HepG2 (cell line): ENCODE data around the gene SLC22A23. TPM values are rescaled to one million over a fixed set of nuclear protein-coding genes. Genes with fewer than 3 reads are reported as not detected.

Source experiments
- DMTF1 ChIP-seq: sonication (generic); formaldehyde crosslinking; IDR thresholded peaks from 2 replicates; pipeline ENCODE4 v1.4.0; 2020; ENCODE audit warnings: mild to moderate bottlenecking, missing genetic modification reagents
- FIP1L1 ChIP-seq: fragments of 200-400 bp; formaldehyde crosslinking; IDR thresholded peaks from 2 replicates; pipeline ENCODE4 v1.6.1; 2018; ENCODE audit warnings: low read depth, mild to moderate bottlenecking, low read length, moderate library complexity, borderline replicate concordance; ENCODE audit not compliant: insufficient read depth
- FOSL1 ChIP-seq: sonication (generic); formaldehyde crosslinking; IDR thresholded peaks from 2 replicates; pipeline ENCODE4 v1.9.0; 2021; ENCODE audit warnings: missing genetic modification reagents, borderline replicate concordance
- FUBP1 ChIP-seq: sonication (generic); formaldehyde crosslinking; IDR thresholded peaks from 2 replicates; pipeline ENCODE4 v1.5.1; 2020; ENCODE audit warnings: missing genetic modification reagents, mild to moderate bottlenecking, borderline replicate concordance
- GPN1 ChIP-seq: sonication (generic); formaldehyde crosslinking; IDR thresholded peaks from 2 replicates; pipeline ENCODE4 v1.5.1; 2020; ENCODE audit warnings: missing genetic modification reagents, borderline replicate concordance
- HES4 ChIP-seq: sonication (generic); formaldehyde crosslinking; IDR thresholded peaks from 2 replicates; pipeline ENCODE4 v1.9.0; 2021; ENCODE audit warnings: mild to moderate bottlenecking, missing genetic modification reagents, borderline replicate concordance
- KLF11 ChIP-seq: IDR thresholded peaks from 2 replicates; pipeline ENCODE4 v1.6.1; 2016; ENCODE audit warnings: missing compliant biosample characterization
- SP2 ChIP-seq: sonication (generic); formaldehyde crosslinking; IDR thresholded peaks from 2 replicates; pipeline ENCODE4 v1.5.1; 2020; ENCODE audit warnings: mild to moderate bottlenecking, missing genetic modification reagents
- WIZ ChIP-seq: sonication (generic); formaldehyde crosslinking; IDR thresholded peaks from 2 replicates; pipeline ENCODE4 v1.5.1; 2020; ENCODE audit warnings: mild to moderate bottlenecking, missing genetic modification reagents
- ZFP36L2 ChIP-seq: sonication (generic); formaldehyde crosslinking; IDR thresholded peaks from 2 replicates; pipeline ENCODE4 v1.4.0; 2020; ENCODE audit warnings: missing genetic modification reagents
- ZNF232 ChIP-seq: sonication (generic); formaldehyde crosslinking; IDR thresholded peaks from 2 replicates; pipeline ENCODE4 v1.4.0; 2020; ENCODE audit warnings: missing genetic modification reagents, borderline replicate concordance
- ZNF251 ChIP-seq: sonication (generic); formaldehyde crosslinking; IDR thresholded peaks from 2 replicates; pipeline ENCODE4 v1.9.0; 2021; ENCODE audit warnings: mild to moderate bottlenecking, missing genetic modification reagents
- ZNF430 ChIP-seq: sonication (generic); formaldehyde crosslinking; IDR thresholded peaks from 2 replicates; pipeline ENCODE4 v1.9.0; 2021; ENCODE audit warnings: mild to moderate bottlenecking, missing genetic modification reagents
- ZNF562 ChIP-seq: sonication (generic); formaldehyde crosslinking; IDR thresholded peaks from 2 replicates; pipeline ENCODE4 v1.8.0; 2022; ENCODE audit warnings: missing genetic modification reagents, borderline replicate concordance
- polyA plus RNA-seq, 8 experiments: library from polyadenylated mRNA; depleted of rRNA in 3 of 8; stranded (reverse) in 7 of 8; unstranded in 1 of 8; fragments of >200 nt; fragmentation: Illumina TruSeq in 4 of 8; extraction: Trizol in 4 of 8; gene quantifications; 2 replicates each; pipeline versions ENCODE4 v1.2.1 to v1.2.3, GENCODE V29; 2011 to 2016; ENCODE audit warnings: low read depth in 4 of 8, missing spikeins in 1 of 8, mixed read lengths in 1 of 8; ENCODE audit not compliant: insufficient read depth in 1 of 8
- total RNA-seq, 5 experiments: library from RNA; depleted of rRNA; stranded (reverse); fragments of >200 nt; fragmentation: Illumina TruSeq; extraction: Trizol; gene quantifications; 2 replicates each; pipeline ENCODE4 v1.2.3, GENCODE V29; 2016; ENCODE audit warnings: low read depth in 1 of 5
- TF ChIP-seq, protein P1 (sequence below), 2 experiments: sonication (generic) in 1 of 2; formaldehyde crosslinking in 1 of 2; IDR thresholded peaks; 2 replicates each; pipeline versions ENCODE4 v1.4.0 to v1.6.1; 2018 to 2020; ENCODE audit warnings: missing genetic modification reagents in 2 of 2, borderline replicate concordance in 1 of 2, low read depth in 1 of 2, mild to moderate bottlenecking in 1 of 2, missing biosample characterization in 1 of 2
- TF ChIP-seq, protein P2 (sequence below): sonication (generic); formaldehyde crosslinking; IDR thresholded peaks from 2 replicates; pipeline ENCODE4 v1.4.0; 2020; ENCODE audit warnings: missing genetic modification reagents

Gene SLC22A23
- total and polyA plus RNA-seq, 2 of the 13 experiments (the other 11 are each of a cell fraction or from before 2014, with no cell fraction given), result 11.8 to 17.5 TPM

- TF ChIP-seq, protein P1, sequence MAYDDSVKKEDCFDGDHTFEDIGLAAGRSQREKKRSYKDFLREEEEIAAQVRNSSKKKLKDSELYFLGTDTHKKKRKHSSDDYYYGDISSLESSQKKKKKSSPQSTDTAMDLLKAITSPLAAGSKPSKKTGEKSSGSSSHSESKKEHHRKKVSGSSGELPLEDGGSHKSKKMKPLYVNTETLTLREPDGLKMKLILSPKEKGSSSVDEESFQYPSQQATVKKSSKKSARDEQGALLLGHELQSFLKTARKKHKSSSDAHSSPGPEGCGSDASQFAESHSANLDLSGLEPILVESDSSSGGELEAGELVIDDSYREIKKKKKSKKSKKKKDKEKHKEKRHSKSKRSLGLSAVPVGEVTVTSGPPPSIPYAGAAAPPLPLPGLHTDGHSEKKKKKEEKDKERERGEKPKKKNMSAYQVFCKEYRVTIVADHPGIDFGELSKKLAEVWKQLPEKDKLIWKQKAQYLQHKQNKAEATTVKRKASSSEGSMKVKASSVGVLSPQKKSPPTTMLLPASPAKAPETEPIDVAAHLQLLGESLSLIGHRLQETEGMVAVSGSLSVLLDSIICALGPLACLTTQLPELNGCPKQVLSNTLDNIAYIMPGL (CRISPR knock-in tag; IDR thresholded peaks at IDR 0.05; ENCODE audit: borderline replicate concordance in 1 of 2, low read depth in 1 of 2), result 0 out of 4 replicates have a peak, but pooled peaks of 1 of the 2 experiments have one; percentile 28
- TF ChIP-seq ZFP36L2 (CRISPR knock-in tag), result no peak
- TF ChIP-seq FUBP1 (CRISPR knock-in tag), result no peak
- no peak for TF ChIP-seq DMTF1
- 0 out of 2 replicates have a peak, but pooled peaks have one; percentile 1 for TF ChIP-seq HES4 (CRISPR knock-in tag)
- TF ChIP-seq, protein P2, sequence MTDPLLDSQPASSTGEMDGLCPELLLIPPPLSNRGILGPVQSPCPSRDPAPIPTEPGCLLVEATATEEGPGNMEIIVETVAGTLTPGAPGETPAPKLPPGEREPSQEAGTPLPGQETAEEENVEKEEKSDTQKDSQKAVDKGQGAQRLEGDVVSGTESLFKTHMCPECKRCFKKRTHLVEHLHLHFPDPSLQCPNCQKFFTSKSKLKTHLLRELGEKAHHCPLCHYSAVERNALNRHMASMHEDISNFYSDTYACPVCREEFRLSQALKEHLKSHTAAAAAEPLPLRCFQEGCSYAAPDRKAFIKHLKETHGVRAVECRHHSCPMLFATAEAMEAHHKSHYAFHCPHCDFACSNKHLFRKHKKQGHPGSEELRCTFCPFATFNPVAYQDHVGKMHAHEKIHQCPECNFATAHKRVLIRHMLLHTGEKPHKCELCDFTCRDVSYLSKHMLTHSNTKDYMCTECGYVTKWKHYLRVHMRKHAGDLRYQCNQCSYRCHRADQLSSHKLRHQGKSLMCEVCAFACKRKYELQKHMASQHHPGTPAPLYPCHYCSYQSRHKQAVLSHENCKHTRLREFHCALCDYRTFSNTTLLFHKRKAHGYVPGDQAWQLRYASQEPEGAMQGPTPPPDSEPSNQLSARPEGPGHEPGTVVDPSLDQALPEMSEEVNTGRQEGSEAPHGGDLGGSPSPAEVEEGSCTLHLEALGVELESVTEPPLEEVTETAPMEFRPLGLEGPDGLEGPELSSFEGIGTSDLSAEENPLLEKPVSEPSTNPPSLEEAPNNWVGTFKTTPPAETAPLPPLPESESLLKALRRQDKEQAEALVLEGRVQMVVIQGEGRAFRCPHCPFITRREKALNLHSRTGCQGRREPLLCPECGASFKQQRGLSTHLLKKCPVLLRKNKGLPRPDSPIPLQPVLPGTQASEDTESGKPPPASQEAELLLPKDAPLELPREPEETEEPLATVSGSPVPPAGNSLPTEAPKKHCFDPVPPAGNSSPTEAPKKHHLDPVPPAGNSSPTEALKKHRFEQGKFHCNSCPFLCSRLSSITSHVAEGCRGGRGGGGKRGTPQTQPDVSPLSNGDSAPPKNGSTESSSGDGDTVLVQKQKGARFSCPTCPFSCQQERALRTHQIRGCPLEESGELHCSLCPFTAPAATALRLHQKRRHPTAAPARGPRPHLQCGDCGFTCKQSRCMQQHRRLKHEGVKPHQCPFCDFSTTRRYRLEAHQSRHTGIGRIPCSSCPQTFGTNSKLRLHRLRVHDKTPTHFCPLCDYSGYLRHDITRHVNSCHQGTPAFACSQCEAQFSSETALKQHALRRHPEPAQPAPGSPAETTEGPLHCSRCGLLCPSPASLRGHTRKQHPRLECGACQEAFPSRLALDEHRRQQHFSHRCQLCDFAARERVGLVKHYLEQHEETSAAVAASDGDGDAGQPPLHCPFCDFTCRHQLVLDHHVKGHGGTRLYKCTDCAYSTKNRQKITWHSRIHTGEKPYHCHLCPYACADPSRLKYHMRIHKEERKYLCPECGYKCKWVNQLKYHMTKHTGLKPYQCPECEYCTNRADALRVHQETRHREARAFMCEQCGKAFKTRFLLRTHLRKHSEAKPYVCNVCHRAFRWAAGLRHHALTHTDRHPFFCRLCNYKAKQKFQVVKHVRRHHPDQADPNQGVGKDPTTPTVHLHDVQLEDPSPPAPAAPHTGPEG (CRISPR knock-in tag), result no peak
- no peak for TF ChIP-seq ZNF251 (CRISPR knock-in tag)
- TF ChIP-seq ZNF562 (CRISPR knock-in tag), result no peak
- no peak for TF ChIP-seq FIP1L1
- no peak for TF ChIP-seq WIZ (CRISPR knock-in tag)
- TF ChIP-seq SP2 (CRISPR knock-in tag), result no peak
- TF ChIP-seq ZNF430 (CRISPR knock-in tag), result no peak
- no peak for TF ChIP-seq GPN1 (CRISPR knock-in tag)
- TF ChIP-seq ZNF232 (CRISPR knock-in tag), result 0 out of 2 replicates have a peak, but pooled peaks have one; percentile 23
- TF ChIP-seq KLF11 (CRISPR knock-in tag), result no peak
- no peak for TF ChIP-seq FOSL1
Observed at GRCh38 chr6:3226481-3227362, 230.1 kb downstream of the SLC22A23 start (continued).
